GM18508 (cell line): Measurements from ENCODE around the gene ANKIB1.
"Not testable (repeated sequence)": the region's sequence is repeated elsewhere in the genome, so short reads cannot be mapped to it uniquely, and the experiment has no call there.

Experiments
- ATAC-seq: cut with Tn5 transposase; IDR thresholded peaks from one replicate; pipeline ENCODE4 v1.9.1; 2021; ENCODE audit warnings: moderate number of reproducible peaks; ENCODE audit not compliant: insufficient read depth, unreplicated experiment

ANKIB1 gene

GRCh38 chr7:92402920-92403759, 157.4 kb downstream of the ANKIB1 start:
- ATAC-seq: no peak

DNA sequence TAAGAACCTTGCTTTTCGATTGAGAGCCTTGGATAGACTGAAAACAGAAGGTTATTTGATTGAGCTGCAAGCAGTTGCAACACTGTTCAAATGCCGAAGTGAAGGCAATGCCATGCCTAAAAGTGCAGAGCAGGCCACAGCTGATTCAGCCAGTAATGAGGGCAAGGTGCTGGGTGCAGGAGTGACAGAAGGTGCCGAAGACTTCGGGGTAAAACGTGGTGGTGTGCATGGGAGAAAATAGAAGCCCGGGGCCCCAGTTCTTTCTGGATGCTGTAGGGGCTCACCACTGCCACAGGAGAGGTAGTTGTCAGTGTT, 157.9 kb downstream of the ANKIB1 start:
- ATAC-seq: no peak

GRCh38 chr7:92404170-92404614, 158.4 kb downstream of the ANKIB1 start:
- no peak for ATAC-seq

DNA sequence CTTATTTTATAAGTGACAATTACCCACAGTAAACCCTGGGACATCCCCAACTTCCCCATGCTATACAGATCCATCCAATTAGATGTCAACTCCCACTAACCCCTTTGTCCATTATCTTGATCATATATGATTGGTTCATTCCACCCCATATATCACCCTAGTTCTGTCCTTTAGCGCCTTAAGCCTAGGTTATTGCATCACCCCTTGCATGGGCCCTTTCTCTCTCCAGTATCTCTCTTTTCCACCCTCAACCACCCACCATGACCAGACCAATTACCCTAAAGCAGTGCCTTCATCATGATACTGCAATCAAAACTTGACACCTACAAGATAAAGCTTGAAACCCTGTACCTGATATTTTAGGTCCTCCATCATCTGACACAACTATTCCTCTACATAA, 163.6 kb downstream of the ANKIB1 start:
- no peak for ATAC-seq

GRCh38 chr7:92410162-92410561, 164.4 kb downstream of the ANKIB1 start:
- not testable (repeated sequence) for ATAC-seq

GRCh38 chr7:92412745-92413144, 167.0 kb downstream of the ANKIB1 start:
- ATAC-seq: no peak

GRCh38 chr7:92413550-92413949, 167.8 kb downstream of the ANKIB1 start:
- ATAC-seq: no peak

DNA sequence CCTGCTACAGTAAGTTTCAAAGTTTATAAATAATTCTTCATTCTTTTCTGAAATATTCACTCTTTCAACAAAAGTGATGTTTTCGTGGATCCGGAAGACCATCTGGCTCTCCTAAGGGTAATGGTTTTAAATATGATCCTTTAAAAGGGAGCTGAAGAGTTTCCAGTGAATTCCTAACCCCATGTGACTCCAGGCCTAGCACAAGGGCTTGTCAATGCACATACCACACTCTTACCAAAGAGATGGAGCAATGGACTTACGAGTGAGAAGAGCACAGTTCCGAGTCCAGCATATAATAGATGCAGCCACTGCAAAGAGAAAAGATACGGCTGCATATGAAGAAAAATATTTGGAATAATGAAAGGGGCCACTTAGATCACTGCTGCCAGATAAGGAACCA, 169.5 kb downstream of the ANKIB1 start:
- ATAC-seq: no peak

DNA sequence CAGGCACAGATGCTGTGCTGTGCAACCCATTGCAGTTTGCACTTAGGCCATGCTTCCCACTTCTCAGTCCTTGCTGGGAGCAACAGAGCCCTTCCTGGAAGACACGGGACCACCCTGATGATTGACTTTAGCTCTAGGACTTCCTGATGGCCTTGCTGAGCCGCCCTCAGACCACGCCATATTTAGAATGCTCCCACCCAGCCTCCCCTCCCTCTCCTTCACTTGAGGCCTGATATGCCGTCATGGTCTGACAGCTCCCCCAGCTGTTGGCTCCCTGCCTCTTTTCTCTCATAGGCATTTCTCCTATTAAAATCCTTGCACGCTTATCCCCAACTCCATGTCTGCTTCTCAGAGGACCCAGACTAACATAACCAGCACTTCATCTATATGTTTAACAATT, 172.1 kb downstream of the ANKIB1 start:
- no peak for ATAC-seq

GRCh38 chr7:92421676-92422435, 176.1 kb downstream of the ANKIB1 start:
- ATAC-seq: no peak

- no peak for ATAC-seq
Observed at GRCh38 chr7:92422926-92423325, 177.2 kb downstream of the ANKIB1 start.

DNA sequence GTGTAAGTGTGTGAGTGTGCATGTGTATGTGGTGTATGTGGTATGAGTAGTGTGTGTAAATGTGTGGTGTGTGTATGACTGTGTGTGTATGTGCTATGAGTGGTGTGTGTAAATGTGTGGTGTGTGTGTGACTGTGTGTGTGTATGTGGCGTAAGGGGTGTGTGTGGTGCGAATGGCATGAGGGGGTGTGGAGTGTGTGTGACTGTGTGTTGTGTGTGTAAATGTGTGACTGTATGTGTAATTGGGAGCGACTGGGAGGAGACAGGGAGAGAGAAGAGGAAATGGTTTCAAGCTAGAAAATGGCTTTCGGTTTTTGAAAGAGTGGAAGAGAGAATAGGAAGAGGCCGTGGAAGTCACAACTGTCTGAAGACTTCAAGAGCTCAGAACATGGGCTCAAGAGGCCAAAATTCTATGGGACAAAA, 177.9 kb downstream of the ANKIB1 start:
- no peak for ATAC-seq

- ATAC-seq: no peak
Observed at GRCh38 chr7:92425311-92425947, 179.7 kb downstream of the ANKIB1 start.

DNA sequence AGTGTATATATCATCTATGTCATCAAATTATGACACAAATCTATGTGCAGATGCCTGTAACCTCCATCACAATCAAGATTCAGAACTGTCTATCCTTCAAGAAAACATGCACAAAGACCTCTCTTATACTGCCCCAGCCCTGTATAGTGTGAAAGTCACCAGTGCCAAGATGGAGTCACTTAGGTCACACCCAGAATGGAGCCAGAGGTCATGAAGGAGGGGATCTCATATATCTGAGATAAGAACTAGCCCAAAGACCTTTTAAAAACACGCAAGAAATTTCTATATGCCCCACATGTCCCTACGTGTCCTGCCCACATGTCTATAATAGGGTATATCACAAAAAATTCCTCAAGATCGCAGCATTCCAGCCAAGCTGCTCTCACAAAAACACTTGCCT, 181.4 kb downstream of the ANKIB1 start:
- no peak for ATAC-seq

DNA sequence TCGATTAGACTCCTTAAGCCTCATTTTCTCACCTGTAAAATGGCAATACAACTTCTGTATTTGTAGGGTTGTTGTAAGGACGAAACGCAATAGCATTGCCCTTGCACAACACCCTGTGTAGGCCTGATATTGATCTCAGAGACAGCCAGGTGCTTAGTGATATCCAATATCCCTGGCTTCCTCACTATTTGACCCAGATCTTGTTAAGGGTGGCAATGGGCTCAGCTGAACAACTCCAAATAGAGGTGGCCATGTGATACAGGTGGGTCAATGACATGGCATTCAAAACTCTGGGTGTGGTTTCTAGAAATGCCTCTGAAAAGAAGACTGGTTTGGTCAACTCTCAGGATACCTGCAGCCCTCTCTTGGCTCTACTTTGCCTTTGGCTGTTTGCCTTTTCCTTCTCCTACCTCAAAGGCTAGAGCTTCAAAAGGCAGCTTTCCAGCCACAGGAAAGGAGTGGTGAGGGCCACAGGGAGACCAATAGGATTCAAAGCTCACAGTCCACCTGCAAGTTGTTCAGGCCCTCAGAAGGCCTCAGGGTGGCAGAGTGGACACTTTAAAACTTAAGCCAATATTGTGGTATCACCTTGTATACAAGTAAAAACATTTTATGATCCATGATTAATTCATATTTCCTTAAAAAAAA, 186.6 kb downstream of the ANKIB1 start:
- ATAC-seq: no peak

DNA sequence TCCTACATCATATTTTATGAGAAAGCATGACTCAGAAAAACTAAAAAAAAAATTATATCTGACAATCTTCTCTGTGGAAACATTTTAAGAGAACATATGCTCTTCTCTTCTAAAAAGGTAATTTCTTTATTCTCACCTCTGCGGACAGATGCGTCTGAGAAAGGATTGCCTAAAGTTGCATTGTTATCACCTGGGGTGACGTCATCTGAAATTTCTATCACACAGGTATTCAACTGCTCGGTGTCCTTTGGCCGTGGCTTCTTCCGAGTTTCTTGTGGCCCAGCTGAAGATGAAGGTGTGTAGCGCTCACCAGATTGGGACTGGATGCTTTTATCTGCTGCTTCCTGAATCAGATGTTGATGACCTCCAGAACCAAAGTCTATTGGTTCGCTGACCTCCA, 187.2 kb downstream of the ANKIB1 start:
- ATAC-seq: no peak

- no peak for ATAC-seq
Observed at GRCh38 chr7:92435542-92435941, 189.8 kb downstream of the ANKIB1 start.

DNA sequence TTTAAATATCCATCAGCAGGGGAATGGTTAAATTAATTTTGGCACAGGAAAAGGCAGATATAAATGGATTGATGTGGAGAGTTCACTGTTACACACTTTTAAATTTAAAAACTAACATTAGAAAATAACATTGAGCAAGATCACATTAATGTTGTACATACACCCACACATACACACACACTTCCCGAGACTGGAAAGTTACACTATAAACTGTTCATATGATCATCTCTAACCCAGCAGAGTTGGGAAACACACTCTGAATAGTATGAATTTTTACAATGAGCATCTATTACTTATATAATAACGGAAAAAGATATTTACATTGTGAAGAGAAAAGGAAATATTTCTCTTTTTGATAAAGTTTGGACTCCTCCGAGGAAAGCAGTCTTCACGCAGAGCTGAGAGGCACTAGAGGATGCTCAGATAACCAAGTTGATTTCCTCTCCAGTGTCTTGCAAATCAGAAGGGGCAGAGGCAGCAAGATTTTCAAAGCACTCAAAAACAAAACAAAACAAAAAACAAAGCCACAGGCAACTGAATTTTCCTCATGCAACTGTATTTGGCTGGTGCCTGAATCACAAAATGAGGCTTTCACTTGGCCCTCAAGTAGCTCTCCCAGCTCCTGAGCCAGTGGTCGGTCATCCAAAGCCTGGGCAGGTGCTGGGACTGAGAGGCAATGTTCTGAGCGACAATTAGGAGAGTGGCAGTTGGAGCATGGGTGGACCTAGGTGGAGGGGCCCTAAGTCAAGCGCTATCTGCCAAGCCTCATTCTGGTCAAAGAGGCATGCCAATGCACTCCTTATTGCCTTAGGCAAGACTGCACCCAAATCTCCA, 191.1 kb downstream of the ANKIB1 start:
- ATAC-seq: no peak

GRCh38 chr7:92437956-92438491, 192.2 kb downstream of the ANKIB1 start:
- no peak for ATAC-seq

GRCh38 chr7:92442720-92443119, 196.9 kb downstream of the ANKIB1 start:
- not testable (repeated sequence) for ATAC-seq
